ENCODE measurements around the gene FGF14.

Gene FGF14

DNA sequence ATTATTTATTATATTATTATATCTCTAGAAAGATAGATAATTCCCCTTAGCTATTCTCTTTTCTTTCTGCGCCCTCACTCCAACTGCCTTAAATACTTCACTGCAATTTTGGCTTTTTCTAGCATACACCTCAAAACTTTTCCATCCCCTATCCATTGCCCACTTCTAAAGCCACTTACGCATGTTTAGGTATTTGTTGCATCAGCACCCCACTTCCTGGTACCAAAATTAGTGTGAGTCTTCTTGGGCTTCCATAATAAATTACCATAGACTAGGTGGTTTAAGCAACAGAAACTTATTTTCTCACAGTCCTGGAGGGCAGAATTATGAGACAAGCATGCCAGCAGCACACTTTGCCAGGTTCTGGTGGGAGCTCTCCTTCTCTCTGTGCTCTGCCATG lies 209.0 kb downstream of the FGF14 start:
- H3K9me3 Mint-ChIP-seq, result peaks cover 10% of the 10 kb centered on the region
- no peaks in the 10 kb centered on the region for H3K4me1 Mint-ChIP-seq (ENCODE audit: low read depth)
- H3K27me3 Mint-ChIP-seq, result peaks cover 6% of the 10 kb centered on the region
- H3K36me3 Mint-ChIP-seq (ENCODE audit: low read depth), result no peaks in the 10 kb centered on the region
- no peak overlapping the region for H3K4me3 Mint-ChIP-seq
- H3K27ac Mint-ChIP-seq, result no peak overlapping the region

DNA sequence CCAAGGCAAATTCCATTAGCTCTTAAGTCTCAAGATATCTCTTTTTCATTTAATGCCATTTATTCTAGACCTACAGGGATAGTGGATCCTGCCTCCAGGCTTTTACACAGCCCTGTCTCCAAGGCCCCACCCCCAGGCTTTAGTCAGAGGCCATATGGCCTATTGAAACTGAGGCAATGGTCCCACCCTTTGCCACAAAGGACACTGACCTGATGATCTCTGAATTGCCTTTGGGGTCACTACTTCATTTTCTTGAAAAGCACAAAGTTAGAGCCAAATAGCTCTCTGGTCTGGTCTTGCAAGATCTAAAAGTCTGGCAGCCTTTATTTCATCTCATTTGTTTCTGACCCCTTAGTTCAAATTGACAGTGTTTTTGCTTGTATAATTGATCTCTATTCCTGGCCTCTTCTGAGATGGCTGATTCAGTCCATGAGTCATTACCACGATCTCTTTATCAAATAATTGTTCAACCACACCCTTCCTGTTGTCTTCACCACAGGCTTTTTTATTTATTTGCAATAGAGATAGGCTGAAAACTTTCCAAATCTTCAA lies 209.8 kb downstream of the FGF14 start:
- H3K36me3 Mint-ChIP-seq (ENCODE audit: low read depth), result no peaks in the 10 kb centered on the region
- no peaks in the 10 kb centered on the region for H3K4me1 Mint-ChIP-seq (ENCODE audit: low read depth)
- H3K27me3 Mint-ChIP-seq, result peaks cover 9% of the 10 kb centered on the region
- no peak overlapping the region for H3K27ac Mint-ChIP-seq
- peaks cover 10% of the 10 kb centered on the region for H3K9me3 Mint-ChIP-seq
- H3K4me3 Mint-ChIP-seq, result no peak overlapping the region

DNA sequence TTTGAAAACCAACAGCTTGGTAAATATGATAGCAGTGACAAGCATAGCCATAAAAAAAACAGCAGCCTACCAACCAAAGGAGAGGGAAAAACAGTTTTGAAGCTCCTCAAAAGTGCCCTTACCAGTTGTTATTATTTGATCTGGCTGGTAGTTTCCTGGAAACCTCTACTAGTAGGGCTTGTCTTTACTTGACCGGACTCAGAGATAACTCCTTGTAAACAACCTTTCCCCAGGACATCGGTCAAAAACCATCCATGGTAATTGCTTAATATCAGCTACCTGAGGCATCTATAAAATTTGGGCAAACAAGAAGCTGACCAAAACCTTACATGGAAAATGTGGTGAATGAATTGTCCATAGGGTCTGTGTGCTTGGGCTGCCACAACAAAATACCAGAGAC lies 210.9 kb downstream of the FGF14 start:
- peaks cover 9% of the 10 kb centered on the region for H3K27me3 Mint-ChIP-seq
- H3K9me3 Mint-ChIP-seq, result peaks cover 10% of the 10 kb centered on the region
- no peak overlapping the region for H3K27ac Mint-ChIP-seq

DNA sequence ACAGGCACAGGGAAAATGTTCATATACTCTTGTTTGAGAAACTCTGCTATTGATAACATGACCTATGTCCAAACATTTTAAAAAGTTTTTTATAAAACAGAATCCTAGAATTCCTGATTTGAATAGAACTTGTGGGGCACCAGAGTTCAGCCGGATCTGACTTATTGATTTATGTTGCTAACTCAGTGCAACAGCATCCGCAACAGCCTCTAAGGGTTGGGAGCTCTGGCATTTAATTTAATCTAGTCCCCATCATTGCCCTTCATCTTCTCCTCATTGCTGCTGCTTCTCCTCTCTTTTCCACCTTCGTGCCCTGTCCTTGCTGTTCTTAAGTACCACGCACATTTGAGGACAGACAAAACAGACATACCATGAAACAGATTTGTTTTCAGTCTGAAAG lies 214.5 kb downstream of the FGF14 start:
- Mint-ChIP-seq H3K27me3 (peaks cover 3% of the 10 kb centered on the region), H3K4me1 (ENCODE audit: low read depth) (no peaks in the 10 kb centered on the region), H3K4me3 (no peak overlapping the region), H3K27ac (no peak overlapping the region), H3K36me3 (ENCODE audit: low read depth) (no peaks in the 10 kb centered on the region), H3K9me3 (peaks cover 4% of the 10 kb centered on the region)

More for the DNA sequence above, 210.9 kb downstream of the FGF14 start:
- H3K36me3 Mint-ChIP-seq (ENCODE audit: low read depth), result no peaks in the 10 kb centered on the region
- no peaks in the 10 kb centered on the region for H3K4me1 Mint-ChIP-seq (ENCODE audit: low read depth)
- H3K4me3 Mint-ChIP-seq, result no peak overlapping the region

DNA sequence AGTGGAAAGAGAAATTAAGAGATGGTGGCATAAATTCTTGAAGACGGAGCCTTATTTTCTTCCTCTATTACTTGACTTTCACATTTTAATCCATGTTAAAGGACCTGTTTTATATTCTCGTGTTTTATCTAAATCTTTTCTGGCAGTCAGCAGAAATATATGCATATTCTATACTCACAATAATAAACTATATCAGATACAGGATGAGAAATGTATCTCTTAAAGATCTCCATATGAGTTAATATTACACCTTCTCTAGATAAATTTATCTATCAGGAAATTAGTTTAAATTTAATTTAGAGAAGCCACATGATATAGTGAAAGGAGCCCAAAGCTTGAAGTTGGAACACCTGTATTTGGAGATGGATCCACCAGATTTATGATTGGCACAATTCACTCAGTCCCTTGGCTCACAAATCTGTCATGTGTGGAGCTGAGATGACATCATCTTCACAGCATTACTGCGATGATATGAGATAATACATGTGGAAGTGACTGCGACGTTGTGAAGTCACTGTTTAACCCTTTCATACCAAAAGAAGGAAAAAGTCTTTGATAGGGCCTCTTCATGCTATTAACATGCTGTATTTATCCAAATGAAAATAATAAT lies 216.4 kb downstream of the FGF14 start:
- no peak overlapping the region for H3K27ac Mint-ChIP-seq
- no peaks in the 10 kb centered on the region for H3K36me3 Mint-ChIP-seq (ENCODE audit: low read depth)
- H3K9me3 Mint-ChIP-seq, result peaks cover 3% of the 10 kb centered on the region
- no peak overlapping the region for H3K4me3 Mint-ChIP-seq
- no peaks in the 10 kb centered on the region for H3K4me1 Mint-ChIP-seq (ENCODE audit: low read depth)
- peaks cover 3% of the 10 kb centered on the region for H3K27me3 Mint-ChIP-seq

DNA sequence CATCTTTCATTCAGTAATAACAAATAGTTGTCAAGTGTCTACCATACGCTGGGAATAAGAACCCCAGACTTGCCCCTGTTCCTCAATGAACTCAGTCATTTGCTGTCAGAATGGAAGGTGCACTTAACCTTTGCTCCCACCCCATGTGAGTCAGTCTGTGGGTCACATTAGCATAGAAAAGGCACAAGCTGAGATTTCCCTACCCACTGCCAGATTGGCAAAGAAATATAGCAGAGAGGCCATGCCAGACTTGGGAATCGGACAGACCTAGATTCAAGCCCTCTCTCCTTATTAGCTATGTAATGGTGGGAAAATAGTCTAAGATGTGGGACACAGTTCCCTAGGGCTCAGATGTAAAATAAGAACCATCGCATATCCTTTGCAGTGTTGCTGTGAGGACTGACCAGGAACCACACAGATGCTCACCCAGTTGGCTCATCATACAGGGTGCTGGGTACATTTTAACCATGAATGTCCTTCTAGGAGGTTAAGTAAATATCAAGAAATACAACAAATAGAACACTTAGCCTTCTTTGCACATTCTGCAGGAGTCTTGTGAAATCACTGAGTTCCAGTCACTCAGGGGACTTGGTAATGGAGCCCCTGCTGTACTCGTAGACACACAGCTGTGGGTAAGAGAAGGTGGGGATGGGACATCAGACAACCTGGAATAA lies 218.2 kb downstream of the FGF14 start:
- peaks cover 3% of the 10 kb centered on the region for H3K27me3 Mint-ChIP-seq
- no peaks in the 10 kb centered on the region for H3K9me3 Mint-ChIP-seq
- H3K36me3 Mint-ChIP-seq (ENCODE audit: low read depth), result no peaks in the 10 kb centered on the region
- no peaks in the 10 kb centered on the region for H3K4me1 Mint-ChIP-seq (ENCODE audit: low read depth)
- no peak overlapping the region for H3K27ac Mint-ChIP-seq
- no peak overlapping the region for H3K4me3 Mint-ChIP-seq

DNA sequence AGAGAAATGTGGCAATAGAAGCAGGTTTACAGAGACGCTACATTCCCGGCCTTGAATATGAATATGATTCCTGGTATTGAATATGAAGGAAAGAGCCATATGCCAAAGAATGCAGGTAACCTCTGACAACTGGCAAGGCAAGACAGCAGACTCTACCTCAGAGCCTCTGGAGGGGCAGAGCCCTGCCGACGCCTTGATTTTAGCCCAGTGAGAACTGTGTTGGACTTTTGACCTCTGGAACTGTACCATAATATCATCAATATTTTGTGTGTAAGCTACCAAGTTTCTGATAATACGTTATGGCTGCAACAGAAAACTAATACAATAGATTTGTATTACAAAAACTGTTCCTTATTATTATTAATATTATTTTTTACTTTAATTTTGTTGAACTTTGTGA lies 219.7 kb downstream of the FGF14 start:
- no peaks in the 10 kb centered on the region for H3K4me1 Mint-ChIP-seq (ENCODE audit: low read depth)
- no peaks in the 10 kb centered on the region for H3K9me3 Mint-ChIP-seq
- no peaks in the 10 kb centered on the region for H3K36me3 Mint-ChIP-seq (ENCODE audit: low read depth)
- H3K4me3 Mint-ChIP-seq, result no peak overlapping the region
- H3K27me3 Mint-ChIP-seq, result no peaks in the 10 kb centered on the region
- H3K27ac Mint-ChIP-seq, result no peak overlapping the region

DNA sequence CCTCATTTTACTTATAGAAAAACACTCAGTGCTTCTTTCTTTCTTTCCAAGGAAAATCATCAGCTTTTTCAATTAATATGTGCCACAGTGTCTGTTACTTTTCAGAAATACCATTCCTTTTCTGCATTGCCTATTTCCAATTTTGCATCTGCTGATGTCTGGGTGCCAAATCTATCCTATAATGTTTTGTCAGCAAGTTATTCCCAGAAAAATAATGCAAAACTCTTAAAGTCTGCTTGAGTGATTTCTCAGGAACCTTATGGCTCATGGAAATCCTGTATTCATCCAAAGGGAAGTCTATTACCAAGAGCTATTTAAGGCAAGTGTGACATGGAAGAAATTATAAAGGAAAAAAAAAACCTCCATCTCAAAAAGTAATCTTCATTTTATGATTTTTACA lies 224.4 kb downstream of the FGF14 start:
- Mint-ChIP-seq H3K4me1 (ENCODE audit: low read depth) (no peaks in the 10 kb centered on the region), H3K27ac (no peak overlapping the region), H3K36me3 (ENCODE audit: low read depth) (no peaks in the 10 kb centered on the region)

DNA sequence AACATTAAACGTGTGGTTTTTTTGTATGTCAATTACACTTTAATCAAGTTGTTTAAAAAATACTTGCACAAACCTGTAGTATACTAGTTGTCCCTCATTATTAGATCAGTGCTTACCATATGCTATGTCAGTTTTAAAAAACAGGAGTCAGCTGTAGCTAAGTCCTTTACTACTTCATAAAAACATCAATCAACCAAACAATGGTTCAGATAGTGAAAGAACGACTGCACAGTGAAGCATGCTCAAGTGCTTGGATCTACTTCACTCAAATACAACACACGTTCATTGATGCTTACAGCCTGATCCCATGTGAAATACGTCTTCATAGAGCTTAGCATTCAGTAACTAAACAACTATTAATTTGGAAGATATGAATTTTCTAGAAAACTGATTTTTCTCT lies 225.0 kb downstream of the FGF14 start:
- Mint-ChIP-seq H3K36me3 (ENCODE audit: low read depth) (no peaks in the 10 kb centered on the region), H3K4me1 (ENCODE audit: low read depth) (no peaks in the 10 kb centered on the region), H3K27me3 (no peaks in the 10 kb centered on the region), H3K9me3 (no peaks in the 10 kb centered on the region), H3K27ac (no peak overlapping the region), H3K4me3 (no peak overlapping the region)

More for the DNA sequence above, 224.4 kb downstream of the FGF14 start:
- no peaks in the 10 kb centered on the region for H3K27me3 Mint-ChIP-seq
- no peaks in the 10 kb centered on the region for H3K9me3 Mint-ChIP-seq
- no peak overlapping the region for H3K4me3 Mint-ChIP-seq

DNA sequence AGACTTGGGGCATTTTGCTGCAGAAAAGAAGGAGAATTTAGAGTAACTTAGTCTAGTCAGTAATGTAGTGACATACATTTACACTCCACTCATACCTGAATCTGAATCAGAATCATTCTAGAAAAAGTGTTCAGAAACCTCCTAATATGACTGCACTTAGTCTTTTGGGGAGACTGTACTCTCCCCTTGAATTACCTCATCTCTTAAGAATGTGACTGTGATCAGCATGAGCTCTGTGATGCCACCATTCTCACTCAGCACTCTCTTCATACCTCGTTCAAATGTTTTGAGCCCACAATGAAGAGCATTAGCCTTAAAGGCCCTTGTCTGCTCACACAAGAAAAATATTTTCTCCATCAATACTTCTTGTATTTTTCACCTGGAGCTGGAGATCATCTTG lies 229.4 kb downstream of the FGF14 start:
- Mint-ChIP-seq H3K4me3 (no peak overlapping the region), H3K27ac (no peak overlapping the region), H3K36me3 (ENCODE audit: low read depth) (no peaks in the 10 kb centered on the region), H3K27me3 (no peaks in the 10 kb centered on the region), H3K9me3 (no peaks in the 10 kb centered on the region), H3K4me1 (ENCODE audit: low read depth) (no peaks in the 10 kb centered on the region)

DNA sequence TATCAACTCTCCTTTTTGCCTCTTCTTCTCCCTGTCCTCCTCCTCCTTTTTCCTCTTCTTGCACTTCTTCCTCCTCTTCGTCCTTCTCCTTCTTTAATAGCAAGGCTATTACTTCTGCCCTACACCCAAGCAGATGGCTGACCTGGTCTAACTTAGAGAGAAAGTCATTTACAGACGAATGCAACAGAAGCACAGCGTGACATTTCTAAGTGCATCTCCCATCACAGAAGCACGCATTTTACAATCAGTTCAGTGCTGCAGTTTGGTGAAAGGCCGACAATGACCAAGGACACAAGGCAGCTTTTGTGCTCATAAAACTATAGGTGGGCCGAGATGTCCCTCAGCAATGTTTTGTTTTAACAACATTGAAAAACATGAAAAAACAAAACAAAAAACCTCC lies 231.5 kb downstream of the FGF14 start:
- no peak overlapping the region for H3K27ac Mint-ChIP-seq
- H3K4me1 Mint-ChIP-seq (ENCODE audit: low read depth), result no peaks in the 10 kb centered on the region
- no peaks in the 10 kb centered on the region for H3K9me3 Mint-ChIP-seq
- H3K4me3 Mint-ChIP-seq, result no peak overlapping the region
- H3K36me3 Mint-ChIP-seq (ENCODE audit: low read depth), result no peaks in the 10 kb centered on the region
- no peaks in the 10 kb centered on the region for H3K27me3 Mint-ChIP-seq

DNA sequence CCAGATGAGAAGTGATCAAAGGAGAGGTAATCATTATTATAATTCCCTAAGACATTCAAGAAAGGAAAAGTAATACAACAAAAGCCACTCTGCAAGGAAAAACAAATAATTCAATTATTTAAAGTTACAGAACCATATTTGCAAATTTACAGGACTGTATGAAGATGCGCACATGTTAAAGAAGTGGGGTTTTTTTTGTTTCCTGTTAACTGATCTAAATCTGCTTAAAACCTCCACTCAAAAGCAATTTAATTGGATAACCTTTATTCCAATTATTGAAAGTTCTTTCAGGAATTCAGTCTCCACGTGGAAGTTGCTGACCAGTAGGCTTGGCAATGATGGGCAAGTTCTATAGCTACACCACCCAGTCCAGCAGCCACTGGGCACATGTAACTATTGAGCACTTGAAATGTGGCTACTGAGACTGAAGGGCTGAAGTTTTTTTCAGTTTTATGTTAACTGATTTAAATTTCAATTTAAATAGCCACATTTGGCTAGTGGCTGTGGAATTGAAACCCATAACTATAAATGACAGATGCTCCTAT lies 232.3 kb downstream of the FGF14 start:
- Mint-ChIP-seq H3K36me3 (ENCODE audit: low read depth) (no peaks in the 10 kb centered on the region), H3K4me3 (no peak overlapping the region), H3K4me1 (ENCODE audit: low read depth) (no peaks in the 10 kb centered on the region), H3K9me3 (peaks cover 4% of the 10 kb centered on the region), H3K27me3 (no peaks in the 10 kb centered on the region), H3K27ac (no peak overlapping the region)

DNA sequence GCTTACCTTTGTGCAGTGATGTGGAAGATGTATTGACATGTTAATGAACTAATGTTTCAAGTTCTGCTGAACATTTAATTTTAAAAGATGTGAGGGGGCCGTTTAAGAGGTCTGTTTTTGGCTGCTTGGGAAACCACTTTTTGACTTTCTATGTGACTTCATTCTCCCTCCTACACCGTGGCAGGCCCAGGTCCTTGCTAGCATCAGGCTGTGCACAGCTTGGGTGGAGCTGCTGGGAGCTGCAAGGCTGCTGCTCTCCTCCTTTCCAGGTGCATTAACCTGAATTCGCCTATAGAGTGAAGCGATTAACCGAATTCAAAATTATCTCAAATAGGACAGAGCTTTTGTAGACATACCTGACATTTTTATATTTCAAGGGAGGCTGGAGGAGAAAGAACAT lies 249.1 kb downstream of the FGF14 start:
- Mint-ChIP-seq H3K27me3 (peaks cover 3% of the 10 kb centered on the region), H3K27ac (no peak overlapping the region), H3K4me1 (ENCODE audit: low read depth) (no peaks in the 10 kb centered on the region), H3K9me3 (no peaks in the 10 kb centered on the region), H3K4me3 (no peak overlapping the region), H3K36me3 (ENCODE audit: low read depth) (no peaks in the 10 kb centered on the region)

DNA sequence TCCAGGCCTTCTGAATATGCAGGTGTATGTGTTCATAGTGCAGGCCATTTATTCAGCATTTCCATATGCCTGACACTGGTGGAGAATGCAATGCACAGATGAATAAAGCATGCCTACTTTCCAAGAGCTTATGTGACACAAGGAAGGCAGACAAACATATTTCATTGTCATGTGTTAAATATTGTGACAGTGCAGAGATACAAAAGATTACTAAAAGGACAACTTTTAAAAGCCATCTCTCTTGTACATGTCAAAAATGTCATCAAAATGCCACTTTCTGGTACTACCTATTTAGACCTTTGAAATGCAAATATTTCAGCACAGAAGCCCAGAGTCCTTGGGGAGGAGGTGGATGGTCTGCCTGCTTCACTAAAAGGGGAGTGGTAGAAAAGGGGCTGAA lies 254.5 kb downstream of the FGF14 start:
- H3K27me3 Mint-ChIP-seq, result no peaks in the 10 kb centered on the region
- no peak overlapping the region for H3K4me3 Mint-ChIP-seq
- no peak overlapping the region for H3K27ac Mint-ChIP-seq
- H3K36me3 Mint-ChIP-seq (ENCODE audit: low read depth), result no peaks in the 10 kb centered on the region
- H3K9me3 Mint-ChIP-seq, result no peaks in the 10 kb centered on the region
- H3K4me1 Mint-ChIP-seq (ENCODE audit: low read depth), result no peaks in the 10 kb centered on the region

DNA sequence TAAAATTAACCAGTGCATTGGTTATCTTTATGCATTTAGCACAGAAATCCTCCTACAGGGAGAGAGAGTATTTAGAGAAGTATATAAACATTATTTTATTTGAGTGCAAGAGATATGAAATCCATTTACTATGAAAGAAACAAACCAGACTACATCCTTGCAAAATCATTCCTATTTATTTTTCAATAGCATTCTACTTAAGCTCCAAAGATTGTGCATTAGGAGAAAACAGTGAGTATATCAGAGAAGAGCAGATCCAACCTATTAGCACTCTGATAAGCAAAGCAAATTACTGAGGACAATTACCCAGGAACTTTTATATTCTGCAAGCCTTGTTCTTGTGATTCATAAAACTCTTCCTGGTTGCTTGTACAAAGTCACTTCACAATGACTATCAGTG lies 256.1 kb downstream of the FGF14 start:
- Mint-ChIP-seq H3K4me3 (no peak overlapping the region), H3K27me3 (no peaks in the 10 kb centered on the region), H3K9me3 (no peaks in the 10 kb centered on the region), H3K4me1 (ENCODE audit: low read depth) (no peaks in the 10 kb centered on the region), H3K36me3 (ENCODE audit: low read depth) (no peaks in the 10 kb centered on the region), H3K27ac (no peak overlapping the region)

DNA sequence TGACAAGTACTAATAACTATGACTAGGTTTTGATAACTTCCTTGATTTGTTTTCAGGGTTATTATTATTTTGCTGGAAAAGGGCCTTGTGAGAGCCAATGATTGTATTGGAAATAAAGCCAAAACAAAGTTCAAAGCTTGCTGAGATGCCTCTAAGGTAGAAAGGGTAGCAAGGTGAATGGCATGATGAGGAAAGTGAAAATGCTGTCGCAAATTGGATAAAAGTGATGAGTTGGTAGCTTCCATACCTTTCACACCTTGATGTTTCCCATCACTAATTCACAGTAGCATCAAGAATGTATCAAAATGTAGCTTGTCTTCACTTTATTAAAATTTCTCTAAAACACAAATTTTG lies 259.4 kb downstream of the FGF14 start:
- H3K36me3 Mint-ChIP-seq (ENCODE audit: low read depth), result no peaks in the 10 kb centered on the region
- H3K27me3 Mint-ChIP-seq, result no peaks in the 10 kb centered on the region
- H3K4me1 Mint-ChIP-seq (ENCODE audit: low read depth), result no peaks in the 10 kb centered on the region
- no peaks in the 10 kb centered on the region for H3K9me3 Mint-ChIP-seq
- no peak overlapping the region for H3K27ac Mint-ChIP-seq
- H3K4me3 Mint-ChIP-seq, result no peak overlapping the region

All from stimulated activated naive CD8-positive, alpha-beta T cell treated with anti-CD3 and anti-CD28 coated beads, Interleukin-15, Interleukin-2, amounts not matched to agents 100 ng/mL and 50 ng/mL, for 24 hours (primary cell).